GM19328 (cell line): ENCODE data around the gene GARIN1A.

Source experiments
- ATAC-seq: cut with Tn5 transposase; IDR thresholded peaks from one replicate; pipeline ENCODE4 v1.9.1; 2021; ENCODE audit warnings: mild to moderate bottlenecking, moderate library complexity; ENCODE audit not compliant: unreplicated experiment

Gene GARIN1A

DNA sequence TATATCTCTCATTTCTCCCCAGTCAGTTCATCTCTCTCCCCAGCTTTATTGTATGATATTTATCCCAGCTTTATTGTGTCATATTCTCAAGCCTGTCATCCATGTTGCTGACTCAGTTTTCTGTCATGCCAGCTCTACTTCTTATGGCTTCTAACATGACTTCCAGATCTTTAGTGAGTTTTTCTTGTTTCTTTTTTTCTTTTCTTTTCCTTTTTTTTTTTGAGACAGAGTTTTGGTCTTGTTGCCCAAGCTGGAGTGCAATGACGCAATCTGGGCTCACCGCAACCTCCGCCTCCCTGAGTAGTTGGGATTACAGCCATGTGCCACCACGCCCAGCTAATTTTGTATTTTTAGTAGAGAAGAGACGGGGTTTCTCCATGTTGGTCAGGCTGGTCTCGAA lies 38.4 kb downstream of the GARIN1A start:
- ATAC-seq = no peak

GRCh38 chr7:128713794-128714193 lies 41.7 kb downstream of the GARIN1A start:
- no peak for ATAC-seq

DNA sequence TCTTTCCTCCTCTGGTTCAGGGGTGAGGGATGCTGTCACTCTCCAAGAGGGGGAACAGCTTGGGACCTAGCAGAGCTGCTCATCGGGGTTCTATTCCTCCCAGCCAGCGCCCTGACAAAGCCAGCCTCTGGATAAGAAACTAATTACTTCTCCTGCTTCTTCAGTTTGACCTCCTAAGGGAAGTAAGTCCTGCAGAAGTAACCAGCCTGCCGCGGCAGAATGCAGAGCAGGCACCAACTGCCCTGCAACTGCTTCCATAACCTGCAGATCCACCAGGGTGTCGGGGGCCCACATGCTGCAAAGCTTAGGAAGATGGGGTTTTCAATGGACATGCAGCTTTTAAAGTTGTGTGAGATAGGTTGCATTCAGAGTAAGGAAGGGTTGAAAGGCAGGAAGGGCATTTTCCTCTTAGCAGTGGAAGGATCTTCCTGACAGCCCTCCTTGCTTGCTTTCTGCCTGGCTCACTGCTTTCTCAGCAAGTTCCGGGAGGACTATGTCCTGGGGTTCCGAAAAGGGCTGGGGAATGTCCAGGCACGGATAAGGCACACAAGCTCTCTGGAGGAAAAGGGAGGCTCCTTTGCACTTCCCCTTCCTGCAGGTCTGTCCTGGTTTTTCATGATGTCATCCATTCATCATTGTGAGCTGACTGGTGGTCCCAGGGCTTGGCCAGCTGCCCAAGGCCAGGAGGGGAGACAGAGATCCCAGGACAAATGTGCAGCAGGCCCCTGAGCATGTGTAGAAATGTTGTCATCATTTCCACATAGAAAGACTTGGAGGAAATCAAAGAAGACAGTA lies 42.8 kb downstream of the GARIN1A start:
- ATAC-seq = no peak

DNA sequence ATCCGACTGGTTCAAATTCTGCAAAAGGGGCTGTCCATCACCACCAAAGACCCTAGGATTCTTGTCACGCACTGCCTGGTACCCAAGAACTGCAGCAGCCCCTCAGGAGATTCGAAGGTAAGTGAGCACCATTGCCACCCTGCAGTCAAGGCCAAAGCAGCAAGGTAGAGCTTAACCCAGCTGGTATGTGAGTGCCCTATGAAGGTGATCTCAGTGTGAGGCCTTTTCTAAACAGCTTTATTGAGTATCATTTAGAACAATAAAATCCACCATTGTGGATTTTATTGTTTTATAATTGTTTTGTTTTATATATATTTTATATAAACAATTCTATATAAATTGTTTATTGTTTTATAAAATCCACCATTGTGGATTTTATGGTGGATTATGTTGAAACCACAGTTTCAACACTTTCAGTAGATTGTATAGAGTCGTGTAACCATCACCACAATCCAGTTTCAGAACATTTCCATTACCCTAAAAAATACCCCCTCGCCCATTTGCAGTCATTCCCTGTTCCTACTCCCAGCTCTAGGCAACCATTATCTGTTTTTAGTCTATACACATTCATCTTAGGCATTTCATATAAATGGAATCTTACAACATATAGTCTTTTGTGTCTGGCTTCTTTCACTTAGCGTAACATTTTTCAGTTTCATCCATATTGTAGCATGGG lies 47.0 kb downstream of the GARIN1A start:
- ATAC-seq = no peak

GRCh38 chr7:128721376-128721775 lies 49.3 kb downstream of the GARIN1A start:
- ATAC-seq = no peak
